Daoy (cell line): ENCODE measurements around the gene CERS6. TPM values are rescaled to one million over a fixed set of nuclear protein-coding genes. Genes with fewer than 3 reads are reported as not detected.
A peak's percentile ranks its signal among the peaks of the same experiment; 100 is the strongest.
"Not testable (repeated sequence)": the region's sequence is repeated elsewhere in the genome, so short reads cannot be mapped to it uniquely, and the experiment has no call there.

Experiments
- DNase-seq: peaks from one replicate; pipeline ENCODE4 v3.0.0-alpha.2; 2015; ENCODE audit warnings: low read depth
- total RNA-seq: library from RNA; depleted of rRNA; stranded (reverse); fragments of >200 nt; shearing (Covaris generic); gene quantifications from 2 replicates; pipeline ENCODE4 v1.2.3, GENCODE V29; 2014

Gene CERS6
- total RNA-seq, 1 experiment from 2014 or later: 16.4 TPM

GRCh38 chr2:168468354-168468753 lies 12.3 kb downstream of the CERS6 start:
- no peak for DNase-seq

- DNase-seq: no peak
These were observed 13.4 kb downstream of the CERS6 start for GRCh38 chr2:168469281-168469988.

- DNase-seq: no peak
These were observed 14.5 kb downstream of the CERS6 start for GRCh38 chr2:168470320-168471162.

GRCh38 chr2:168471163-168471475 lies 15.0 kb downstream of the CERS6 start:
- no peak for DNase-seq

- no peak for DNase-seq
These were observed 19.6 kb downstream of the CERS6 start for GRCh38 chr2:168475636-168476035.

GRCh38 chr2:168478206-168478605 lies 22.1 kb downstream of the CERS6 start:
- no peak for DNase-seq

- no peak for DNase-seq
These were observed 24.3 kb downstream of the CERS6 start for GRCh38 chr2:168480356-168480755.

- no peak for DNase-seq
These were observed 24.9 kb downstream of the CERS6 start for GRCh38 chr2:168480825-168481585.

- DNase-seq: no peak
These were observed 26.2 kb downstream of the CERS6 start for GRCh38 chr2:168482269-168482668.

GRCh38 chr2:168482952-168483831 lies 27.1 kb downstream of the CERS6 start:
- no peak for DNase-seq

- no peak for DNase-seq
These were observed 30.4 kb downstream of the CERS6 start for GRCh38 chr2:168486477-168486876.

- DNase-seq: peak; percentile 38
These were observed 34.2 kb downstream of the CERS6 start for GRCh38 chr2:168490015-168490874.

GRCh38 chr2:168490946-168491605 lies 35.0 kb downstream of the CERS6 start:
- no peak for DNase-seq

- DNase-seq: not testable (repeated sequence)
These were observed 35.7 kb downstream of the CERS6 start for GRCh38 chr2:168491728-168492127.

- DNase-seq: not testable (repeated sequence)
These were observed 37.1 kb downstream of the CERS6 start for GRCh38 chr2:168493219-168493618.

GRCh38 chr2:168494190-168494711 lies 38.2 kb downstream of the CERS6 start:
- peak; percentile 48 for DNase-seq

GRCh38 chr2:168495524-168495923 lies 39.5 kb downstream of the CERS6 start:
- DNase-seq: no peak

- no peak for DNase-seq
These were observed 40.8 kb downstream of the CERS6 start for GRCh38 chr2:168496906-168497305.

GRCh38 chr2:168499500-168499899 lies 43.4 kb downstream of the CERS6 start:
- DNase-seq: no peak

GRCh38 chr2:168500516-168500915 lies 44.4 kb downstream of the CERS6 start:
- no peak for DNase-seq
